ENCODE measurements around the gene LHFPL5.

Gene LHFPL5

GRCh38 chr6:35804996-35805736, at the start of gene LHFPL5:
TSS of gene LHFPL5 (plus strand) at chr6:35805352. CDS start at chr6:35805671, 319 bp downstream.
- in situ Hi-C loops (cut with HindIII; ENCODE audit: low sequenced_read_pairs): no loop called here

GRCh38 chr6:35757456-35758123, 47.6 kb upstream of the LHFPL5 start:
- in situ Hi-C loops (cut with HindIII; ENCODE audit: low sequenced_read_pairs): no loop called here

GRCh38 chr6:35759426-35759825, 45.7 kb upstream of the LHFPL5 start:
- in situ Hi-C loops (cut with HindIII; ENCODE audit: low sequenced_read_pairs): no loop called here

GRCh38 chr6:35765739-35766138, 39.4 kb upstream of the LHFPL5 start:
- in situ Hi-C loops (cut with HindIII; ENCODE audit: low sequenced_read_pairs): no loop called here

GRCh38 chr6:35769211-35769610, 35.9 kb upstream of the LHFPL5 start:
- in situ Hi-C loops (cut with HindIII; ENCODE audit: low sequenced_read_pairs): no loop called here

GRCh38 chr6:35771343-35771627, 33.9 kb upstream of the LHFPL5 start:
- in situ Hi-C loops (cut with HindIII; ENCODE audit: low sequenced_read_pairs): no loop called here

- in situ Hi-C loops (cut with HindIII; ENCODE audit: low sequenced_read_pairs): no loop called here
Measured at GRCh38 chr6:35774116-35774794, 30.9 kb upstream of the LHFPL5 start.

GRCh38 chr6:35775031-35775430, 30.1 kb upstream of the LHFPL5 start:
- in situ Hi-C loops (cut with HindIII; ENCODE audit: low sequenced_read_pairs): no loop called here

- in situ Hi-C loops (cut with HindIII; ENCODE audit: low sequenced_read_pairs): no loop called here
Measured at GRCh38 chr6:35776364-35777215, 28.6 kb upstream of the LHFPL5 start, which contains the start of gene CLPSL2. TSS of gene CLPSL2 (plus strand) at chr6:35776598. CDS start at chr6:35776619, 21 bp downstream.

- in situ Hi-C loops (cut with HindIII; ENCODE audit: low sequenced_read_pairs): no loop called here
Measured at GRCh38 chr6:35777356-35778102, 27.6 kb upstream of the LHFPL5 start.

GRCh38 chr6:35778437-35778836, 26.7 kb upstream of the LHFPL5 start:
- in situ Hi-C loops (cut with HindIII; ENCODE audit: low sequenced_read_pairs): no loop called here

- in situ Hi-C loops (cut with HindIII; ENCODE audit: low sequenced_read_pairs): no loop called here
Measured at GRCh38 chr6:35780719-35781118, 24.4 kb upstream of the LHFPL5 start, which contains the start of gene CLPSL1. TSS of gene CLPSL1 (plus strand) at chr6:35781019. CDS start at chr6:35781111, 92 bp downstream.

- in situ Hi-C loops (cut with HindIII; ENCODE audit: low sequenced_read_pairs): no loop called here
Measured at GRCh38 chr6:35781290-35781689, 23.9 kb upstream of the LHFPL5 start.

GRCh38 chr6:35782424-35782823, 22.7 kb upstream of the LHFPL5 start:
- in situ Hi-C loops (cut with HindIII; ENCODE audit: low sequenced_read_pairs): no loop called here

GRCh38 chr6:35784200-35784599, 21.0 kb upstream of the LHFPL5 start:
- in situ Hi-C loops (cut with HindIII; ENCODE audit: low sequenced_read_pairs): no loop called here

GRCh38 chr6:35786272-35786671, 18.9 kb upstream of the LHFPL5 start:
- in situ Hi-C loops (cut with HindIII; ENCODE audit: low sequenced_read_pairs): no loop called here

- in situ Hi-C loops (cut with HindIII; ENCODE audit: low sequenced_read_pairs): no loop called here
Measured at GRCh38 chr6:35786810-35787209, 18.3 kb upstream of the LHFPL5 start.

GRCh38 chr6:35787266-35788218, 17.6 kb upstream of the LHFPL5 start:
- in situ Hi-C loops (cut with HindIII; ENCODE audit: low sequenced_read_pairs): no loop called here

- in situ Hi-C loops (cut with HindIII; ENCODE audit: low sequenced_read_pairs): no loop called here
Measured at GRCh38 chr6:35788423-35788982, 16.6 kb upstream of the LHFPL5 start.

Measured in endothelial cell of hepatic sinusoid (primary cell).